H1 (cell line): ENCODE results near the gene SLC9A2. TPM values are rescaled to one million over a fixed set of nuclear protein-coding genes. Genes with fewer than 3 reads are reported as not detected.

Experiments
- CTCF ChIA-PET: fragments of 300-600 bp; sonication (Branson Sonifier 250); formaldehyde crosslinking; loops from one replicate; lab custom pipeline; 2021; ENCODE audit not compliant: partially characterized antibody; lab: Charles Lee
- POLR2A ChIA-PET: fragments of 300-600 bp; sonication (Branson Sonifier 250); formaldehyde crosslinking; loops from one replicate; lab custom pipeline; 2021; ENCODE audit warnings: inconsistent platforms; ENCODE audit not compliant: partially characterized antibody; lab: Charles Lee
- DNase-seq, 2 experiments: peaks; one replicate each; pipeline versions ENCODE4 v3.0.0 to v3.0.0-alpha.2; 2010 to 2022; ENCODE audit warnings: low spot score in 2 of 2, low read depth in 1 of 2, mixed read lengths in 1 of 2
- FAIRE-seq: peaks from 2 replicates; lab custom pipeline; 2011; peaks lifted over from hg19 to GRCh38; lab: Jason Lieb, UNC
- H2AFZ ChIP-seq: 2 replicates; pipeline ENCODE4 v1.8.1; 2012; ENCODE audit warnings: low read length, inconsistent platforms
- H2AK5ac ChIP-seq: 2 replicates; pipeline ENCODE4 v1.6.1; 2013; ENCODE audit warnings: low read depth, low read length
- H2BK120ac ChIP-seq: replicated peaks from 2 replicates; pipeline ENCODE3; 2013; ENCODE audit warnings: low read depth, low read length, inconsistent platforms
- H2BK12ac ChIP-seq: 2 replicates; pipeline ENCODE4 v1.6.1; 2013; ENCODE audit warnings: low read depth, low read length
- H2BK15ac ChIP-seq: 2 replicates; pipeline ENCODE4 v1.6.1; 2013; ENCODE audit warnings: low read length
- H2BK20ac ChIP-seq: 2 replicates; pipeline ENCODE4 v1.6.1; 2013; ENCODE audit warnings: low read length
- H2BK5ac ChIP-seq: 2 replicates; pipeline ENCODE4 v1.6.1; 2013; ENCODE audit warnings: low read depth, low read length
- H3K14ac ChIP-seq: 2 replicates; pipeline ENCODE4 v1.6.1; 2013; ENCODE audit warnings: inconsistent platforms; ENCODE audit not compliant: insufficient read length
- H3K18ac ChIP-seq: 2 replicates; pipeline ENCODE4 v1.6.1; 2013; ENCODE audit warnings: low read length; ENCODE audit errors: extremely low read depth
- H3K23ac ChIP-seq: 2 replicates; pipeline ENCODE4 v1.6.1; 2013; ENCODE audit warnings: inconsistent platforms; ENCODE audit not compliant: insufficient read length
- H3K23me2 ChIP-seq: 2 replicates; pipeline ENCODE4 v1.6.1; 2013; ENCODE audit warnings: low read depth, low read length
- H3K27ac ChIP-seq: 2 replicates; pipeline ENCODE4 v1.6.1; 2011; ENCODE audit warnings: low read depth, low read length, inconsistent platforms
- H3K27me3 ChIP-seq, 4 experiments: replicated peaks in 1 of 4; 1 replicate in 1 of 4; 2 replicates in 3 of 4; pipeline versions ENCODE4 v1.6.1 to v1.8.1; 2011 to 2013; ENCODE audit warnings: low read length in 3 of 4, mild to moderate bottlenecking in 3 of 4, inconsistent platforms in 2 of 4, mixed read lengths in 2 of 4, moderate library complexity in 1 of 4; ENCODE audit not compliant: control insufficient read depth in 3 of 4, insufficient read depth in 3 of 4; ENCODE audit errors: extremely low read depth in 1 of 4
- H3K36me3 ChIP-seq, 4 experiments: 2 replicates each; pipeline versions ENCODE4 v1.6.1 to v1.8.1; 2011 to 2013; ENCODE audit warnings: mild to moderate bottlenecking in 4 of 4, low read length in 3 of 4, moderate library complexity in 2 of 4, control low read depth in 1 of 4, inconsistent platforms in 1 of 4; ENCODE audit not compliant: insufficient read depth in 4 of 4, control insufficient read depth in 2 of 4
- H3K4ac ChIP-seq: replicated peaks from 2 replicates; pipeline ENCODE3; 2013; ENCODE audit warnings: low read length, low read depth, mixed read lengths, inconsistent platforms; ENCODE audit not compliant: insufficient read length
- H3K4me1 ChIP-seq, 4 experiments: replicated peaks in 1 of 4; 1 replicate in 1 of 4; 2 replicates in 3 of 4; pipeline versions ENCODE4 v1.6.1 to v1.8.1; 2011 to 2013; ENCODE audit warnings: low read length in 3 of 4, inconsistent platforms in 2 of 4, mixed read lengths in 1 of 4; ENCODE audit not compliant: insufficient read depth in 4 of 4, control insufficient read depth in 3 of 4
- H3K4me2 ChIP-seq, 2 experiments: 2 replicates each; pipeline versions ENCODE4 v1.6.1 to v1.8.1; 2011 to 2013; ENCODE audit warnings: low read depth in 2 of 2, low read length in 2 of 2, control low read depth in 1 of 2, inconsistent platforms in 1 of 2, mild to moderate bottlenecking in 1 of 2; ENCODE audit not compliant: insufficient read depth in 1 of 2
- H3K4me3 ChIP-seq, 4 experiments: fragments of 200-600, 300-600 bp in 1 of 4; sonication (generic), shearing (Covaris generic), sonication (Bioruptor Twin) in 1 of 4; 2 replicates each; pipeline versions ENCODE4 v1.5.1 to v1.8.1; 2011 to 2016; ENCODE audit warnings: low read length in 4 of 4, low read depth in 3 of 4, control low read depth in 2 of 4, inconsistent platforms in 2 of 4, mild to moderate bottlenecking in 2 of 4, mixed read lengths in 1 of 4, moderate library complexity in 1 of 4; ENCODE audit not compliant: insufficient read depth in 2 of 4; ENCODE audit errors: extremely low read depth in 1 of 4
- H3K56ac ChIP-seq: replicated peaks from 2 replicates; pipeline ENCODE3; 2013; ENCODE audit warnings: low read depth, mild to moderate bottlenecking, mixed read lengths, low read length, inconsistent platforms; ENCODE audit not compliant: insufficient read length
- H3K79me1 ChIP-seq: 2 replicates; pipeline ENCODE4 v1.6.1; 2013; ENCODE audit warnings: low read depth, low read length, control low read depth
- H3K79me2 ChIP-seq, 2 experiments: 2 replicates each; pipeline versions ENCODE4 v1.6.1 to v1.8.1; 2012 to 2013; ENCODE audit warnings: low read length in 2 of 2, mild to moderate bottlenecking in 2 of 2, inconsistent platforms in 1 of 2; ENCODE audit not compliant: insufficient read depth in 2 of 2, control insufficient read depth in 1 of 2
- H3K9ac ChIP-seq, 4 experiments: replicated peaks in 1 of 4; 1 replicate in 1 of 4; 2 replicates in 3 of 4; pipeline versions ENCODE4 v1.6.1 to v1.8.1; 2011 to 2013; ENCODE audit warnings: low read depth in 3 of 4, low read length in 3 of 4, control low read depth in 2 of 4, mild to moderate bottlenecking in 2 of 4, moderate library complexity in 2 of 4, inconsistent platforms in 1 of 4; ENCODE audit errors: extremely low read depth in 1 of 4
- H3K9me3 ChIP-seq, 2 experiments: 2 replicates each; pipeline versions ENCODE4 v1.6.1 to v1.8.1; 2012 to 2013; ENCODE audit warnings: mild to moderate bottlenecking in 2 of 2, moderate library complexity in 2 of 2, control low read depth in 1 of 2, inconsistent platforms in 1 of 2, low read depth in 1 of 2, low read length in 1 of 2, mixed read lengths in 1 of 2; ENCODE audit not compliant: insufficient read depth in 2 of 2
- H4K20me1 ChIP-seq, 2 experiments: replicated peaks in 1 of 2; 2 replicates each; pipeline versions ENCODE3 to v1.8.1; 2011 to 2013; ENCODE audit warnings: inconsistent platforms in 2 of 2, low read length in 2 of 2, mild to moderate bottlenecking in 1 of 2; ENCODE audit not compliant: insufficient read depth in 2 of 2, control insufficient read depth in 1 of 2
- H4K5ac ChIP-seq: 2 replicates; pipeline ENCODE4 v1.6.1; 2013; ENCODE audit warnings: low read length, low read depth, mixed read lengths, inconsistent platforms; ENCODE audit not compliant: insufficient read length
- H4K8ac ChIP-seq: 2 replicates; pipeline ENCODE4 v1.8.0; 2013; ENCODE audit warnings: mild to moderate bottlenecking, moderate library complexity, low read length, inconsistent platforms; ENCODE audit not compliant: insufficient read depth; ENCODE audit errors: extremely low read depth
- H4K91ac ChIP-seq: replicated peaks from 2 replicates; pipeline ENCODE3; 2013; ENCODE audit warnings: low read length, mixed read lengths, inconsistent platforms; ENCODE audit not compliant: insufficient read length
- E2F6 ChIP-seq: IDR thresholded peaks from 2 replicates; pipeline ENCODE4 v1.6.1; 2012; ENCODE audit warnings: inconsistent platforms
- EZH2 ChIP-seq: fragments of 200-600 bp; sonication (generic); IDR thresholded peaks from 2 replicates; pipeline ENCODE4 v1.7.1; 2012; ENCODE audit warnings: low read depth, mild to moderate bottlenecking, moderate library complexity, low read length, inconsistent platforms; ENCODE audit not compliant: severe bottlenecking
- KDM4A ChIP-seq: IDR thresholded peaks from one replicate; pipeline ENCODE4 v1.7.1; 2012; ENCODE audit warnings: low read depth, mild to moderate bottlenecking, moderate library complexity, low read length, inconsistent platforms; ENCODE audit not compliant: severe bottlenecking
- RFX5 ChIP-seq: IDR thresholded peaks from 2 replicates; pipeline ENCODE4 v1.6.1; 2011; ENCODE audit warnings: low read depth, low read length, improper control_type of control experiment, borderline replicate concordance
- RNF2 ChIP-seq: fragments of 200-900, 300-1000 bp; sonication (generic); IDR thresholded peaks from 2 replicates; pipeline ENCODE4 v1.7.1; 2016; ENCODE audit warnings: borderline replicate concordance, low read depth, mild to moderate bottlenecking, antibody characterized with exemption, low read length; ENCODE audit not compliant: poor library complexity, severe bottlenecking; ENCODE audit errors: missing control alignments
- SIN3A ChIP-seq, 2 experiments: IDR thresholded peaks in 1 of 2; conservative IDR thresholded peaks in 1 of 2; 2 replicates each; pipeline ENCODE4 v1.6.1; 2011 to 2012; ENCODE audit warnings: low read length in 2 of 2, improper control_type of control experiment in 1 of 2, low read depth in 1 of 2, mild to moderate bottlenecking in 1 of 2
- TBP ChIP-seq: IDR thresholded peaks from 2 replicates; pipeline ENCODE4 v1.6.1; 2011; ENCODE audit warnings: low read depth, low read length, improper control_type of control experiment
- polyA plus RNA-seq, 7 experiments: library from polyadenylated mRNA; depleted of rRNA in 3 of 7; stranded (reverse) in 5 of 7; unstranded in 2 of 7; fragments of >200 nt in 5 of 7; fragments of 200-250 nt in 2 of 7; gene quantifications; 1 replicate in 5 of 7; 2 replicates in 1 of 7; 4 replicates in 1 of 7; pipeline versions ENCODE4 v1.2.1 to v1.2.3, GENCODE V29; 2011 to 2013; ENCODE audit warnings: missing spikeins in 2 of 7, mixed read lengths in 2 of 7
- total RNA-seq: library from RNA; stranded (reverse); fragmentation: NEBNext Ultra II Directional; extraction: Animal tissue kit (Norgen Biotek cat#: 25700); gene quantifications from 2 replicates; pipeline ENCODE4 v1.2.1, GENCODE V29; 2021

The SLC9A2 gene
- total and polyA plus RNA-seq, 2 of the 8 experiments (the other 6 are each of a cell fraction or from before 2014, with no cell fraction given), result 0.06 to 0.13 TPM

GRCh38 chr2:102581911-102582310, 37.4 kb upstream of the SLC9A2 start:
- no peak overlapping the region for H3K14ac ChIP-seq
- no peaks in the 10 kb centered on the region for H3K27me3 ChIP-seq
- no peak overlapping the region for H2AFZ ChIP-seq
- no peak overlapping the region for H4K8ac ChIP-seq
- no peak overlapping the region for H4K5ac ChIP-seq
- H2AK5ac ChIP-seq, result no peak overlapping the region
- no peaks in the 10 kb centered on the region for H3K9me3 ChIP-seq
- ChIA-PET CTCF (interaction anchor here (0.7 kb wide), 1 partner anchor 131 kb away, joined by 3 read pairs; no protein-coding TSS in a partner anchor), POLR2A (no interaction called here)
- H3K18ac ChIP-seq, result no peak overlapping the region
- no peak overlapping the region for H2BK120ac ChIP-seq
- no peak overlapping the region for H2BK5ac ChIP-seq
- no peak overlapping the region for H3K9ac ChIP-seq
- H2BK15ac ChIP-seq, result no peak overlapping the region
- no peak overlapping the region for H3K56ac ChIP-seq
- H3K23ac ChIP-seq, result no peak overlapping the region
- H3K4me3 ChIP-seq, result no peak overlapping the region
- no peak overlapping the region for H2BK20ac ChIP-seq
- no peak overlapping the region for H3K4me2 ChIP-seq
- no peaks in the 10 kb centered on the region for H3K79me1 ChIP-seq
- H2BK12ac ChIP-seq, result no peak overlapping the region
- H3K23me2 ChIP-seq, result no peaks in the 10 kb centered on the region
- no peak overlapping the region for H3K27ac ChIP-seq
- H4K91ac ChIP-seq, result no peak overlapping the region
- no peaks in the 10 kb centered on the region for H3K79me2 ChIP-seq
- no peaks in the 10 kb centered on the region for H3K36me3 ChIP-seq
- H3K4me1 ChIP-seq, result peaks cover 2 to 11% (median 4%) of the 10 kb centered on the region in 4 experiments; a peak in 4 of 7 replicates
- FAIRE-seq, result no peak
- no peaks in the 10 kb centered on the region for H4K20me1 ChIP-seq
- H3K4ac ChIP-seq, result no peak overlapping the region
- no peak for DNase-seq
- TF ChIP-seq RNF2, result no peak
- TF ChIP-seq RFX5, result no peak
- no peak for TF ChIP-seq TBP
- no peak for TF ChIP-seq EZH2
- no peak for TF ChIP-seq KDM4A
- no peak for TF ChIP-seq E2F6
- TF ChIP-seq SIN3A (conservative IDR thresholded peaks at IDR 0.05 in 1 of 2, IDR thresholded peaks at IDR 0.05 in 1 of 2; ENCODE audit: low read depth in 1 of 2, low read length in 2 of 2), result no peak
